Smooth muscle cell (in vitro differentiated cells): ENCODE data around the gene NOSIP. TPM values are rescaled to one million over a fixed set of nuclear protein-coding genes. Genes with fewer than 3 reads are reported as not detected.

Experiments
- DNase-seq: peaks from one replicate; lab custom pipeline; 2025; ENCODE audit not compliant: unreplicated experiment; lab: John Stamatoyannopoulos, UW
- H2AFZ ChIP-seq: fragments of 200-600 bp; sonication (generic); 2 replicates; pipeline ENCODE4 v1.6.0; 2016; ENCODE audit warnings: antibody characterized with exemption, low read depth, mild to moderate bottlenecking
- H3F3A ChIP-seq: fragments of 200-600 bp; sonication (generic); 2 replicates; pipeline ENCODE4 v1.6.0; 2017; ENCODE audit warnings: antibody characterized with exemption, low read depth
- H3K27ac ChIP-seq: fragments of 200-600 bp; sonication (generic); 2 replicates; pipeline ENCODE4 v1.5.1; 2016; ENCODE audit warnings: low read depth, mild to moderate bottlenecking
- H3K27me3 ChIP-seq: fragments of 200-600 bp; sonication (generic); 2 replicates; pipeline ENCODE4 v1.6.1; 2016; ENCODE audit warnings: low read depth, mild to moderate bottlenecking
- H3K36me3 ChIP-seq: fragments of 200-600 bp; sonication (generic); 2 replicates; pipeline ENCODE4 v1.5.1; 2016; ENCODE audit warnings: low read depth
- H3K4me1 ChIP-seq: fragments of 200-600 bp; sonication (generic); 2 replicates; pipeline ENCODE4 v1.5.1; 2016; ENCODE audit warnings: low read depth
- H3K4me2 ChIP-seq: fragments of 200-600 bp; sonication (generic); 2 replicates; pipeline ENCODE4 v1.6.0; 2016; ENCODE audit warnings: mild to moderate bottlenecking
- H3K4me3 ChIP-seq: fragments of 200-600 bp; sonication (generic); 2 replicates; pipeline ENCODE4 v1.5.1; 2016; ENCODE audit warnings: mild to moderate bottlenecking
- H3K79me2 ChIP-seq: fragments of 200-600 bp; sonication (generic); 2 replicates; pipeline ENCODE4 v1.6.0; 2016; ENCODE audit warnings: low read depth, mild to moderate bottlenecking
- H3K9ac ChIP-seq: fragments of 200-600 bp; sonication (generic); 2 replicates; pipeline ENCODE4 v1.6.0; 2016; ENCODE audit warnings: low read depth
- H3K9me3 ChIP-seq: fragments of 200-600 bp; sonication (generic); replicated peaks from 2 replicates; pipeline ENCODE4 v1.5.1; 2016; ENCODE audit warnings: low read depth
- H4K20me1 ChIP-seq: fragments of 200-600 bp; sonication (generic); 2 replicates; pipeline ENCODE4 v1.6.0; 2016; ENCODE audit warnings: low read depth
- CTCF ChIP-seq: fragments of 200-600 bp; sonication (generic); IDR thresholded peaks from 2 replicates; pipeline ENCODE4 v1.5.1; 2017; ENCODE audit warnings: borderline replicate concordance, mild to moderate bottlenecking, antibody characterized with exemption; ENCODE audit not compliant: insufficient read depth, poor library complexity, severe bottlenecking
- WGBS: methylation state at CpG from one replicate; pipeline ENCODE4 v1.1.7; 2016; ENCODE audit warnings: low lambda C conversion rate; 5-methylcytosine and 5-hydroxymethylcytosine counted together
- polyA plus RNA-seq: library from polyadenylated mRNA; unstranded; fragments of >200 nt; fragmentation: Nextera tagmentation; extraction: Ambion mirVana; gene quantifications from 2 replicates; pipeline ENCODE4 v1.2.1, GENCODE V29; 2016
- total RNA-seq: library from RNA; depleted of rRNA; stranded (reverse); fragments of >200 nt; gene quantifications from 2 replicates; pipeline ENCODE4 v1.2.3, GENCODE V29; 2014

NOSIP gene
- total and polyA plus RNA-seq, 2 experiments from 2014 or later = 45.0 to 95.7 TPM

GRCh38 chr19:49539192-49539952, 41.0 kb downstream of the NOSIP start:
- Histone ChIP-seq H3K27ac (no peak overlapping the region), H3F3A (no peaks in the 10 kb centered on the region), H3K36me3 (no peaks in the 10 kb centered on the region), H3K4me1 (no peaks in the 10 kb centered on the region), H4K20me1 (peaks cover 53% of the 10 kb centered on the region), H3K4me2 (no peak overlapping the region), H2AFZ (no peak overlapping the region), H3K79me2 (no peaks in the 10 kb centered on the region), H3K4me3 (no peak overlapping the region), H3K27me3 (no peaks in the 10 kb centered on the region), H3K9me3 (no peaks in the 10 kb centered on the region), H3K9ac (no peak overlapping the region)
- TF ChIP-seq CTCF = no peak
- DNase-seq = no peak
- WGBS = 95% methylated on average over 13 of the region's 13 CpGs

GRCh38 chr19:49538643-49539042, 41.7 kb downstream of the NOSIP start:
- TF ChIP-seq CTCF = no peak
- Histone ChIP-seq H3K27me3 (no peaks in the 10 kb centered on the region), H2AFZ (no peak overlapping the region), H3K9me3 (no peaks in the 10 kb centered on the region), H4K20me1 (peaks cover 61% of the 10 kb centered on the region), H3K4me3 (no peak overlapping the region), H3K36me3 (no peaks in the 10 kb centered on the region), H3F3A (no peaks in the 10 kb centered on the region), H3K9ac (no peak overlapping the region), H3K4me2 (no peak overlapping the region), H3K79me2 (no peaks in the 10 kb centered on the region), H3K4me1 (no peaks in the 10 kb centered on the region), H3K27ac (no peak overlapping the region)
- DNase-seq = no peak
- 93% methylated on average over 5 of the region's 5 CpGs for WGBS

- Histone ChIP-seq H3K9ac (no peak overlapping the region), H3K4me1 (peaks cover 8% of the 10 kb centered on the region), H3K9me3 (no peaks in the 10 kb centered on the region), H3F3A (no peaks in the 10 kb centered on the region), H3K36me3 (no peaks in the 10 kb centered on the region), H3K79me2 (no peaks in the 10 kb centered on the region), H2AFZ (no peak overlapping the region), H4K20me1 (peaks cover 73% of the 10 kb centered on the region), H3K27me3 (no peaks in the 10 kb centered on the region), H3K4me3 (no peak overlapping the region), H3K4me2 (no peak overlapping the region), H3K27ac (no peak overlapping the region)
- 97% methylated on average over 22 of the region's 22 CpGs for WGBS
- no peak for TF ChIP-seq CTCF
- no peak for DNase-seq
These were observed 43.4 kb downstream of the NOSIP start for GRCh38 chr19:49536921-49537462.
